K562 (cell line): ENCODE data around the gene RPL10A. TPM values are rescaled to one million over a fixed set of nuclear protein-coding genes. Genes with fewer than 3 reads are reported as not detected.

ENCODE experiments used
- ATAC-seq: fragments of 200-7000 bp; cut with Tn5 transposase; 3 replicates; pipeline ENCODE4 v1.9.1; 2020; ENCODE audit warnings: moderate library complexity
- BruUV-seq: library from RNA; stranded (reverse); fragments of 400-500 nt; replicated peaks from 2 replicates; lab custom pipeline; 2021; lab: Mats Ljungman, UMichigan
- CTCF ChIA-PET: fragments of 300-600 bp; formaldehyde crosslinking; extraction: SDS; loops from one replicate; lab custom pipeline; 2021; ENCODE audit warnings: low intra/inter-chr PET ratio; lab: Yijun Ruan, JAX
- POLR2A ChIA-PET: fragments of 300-600, 350-650 bp; sonication (Branson Sonifier 250); formaldehyde crosslinking; extraction: SDS; loops from one replicate; lab custom pipeline; 2021; ENCODE audit warnings: antibody characterized with exemption, inconsistent platforms; lab: Yijun Ruan, JAX
- DNase-seq, 4 experiments: peaks; one replicate each; pipeline versions ENCODE4 v3.0.0 to v3.0.0-alpha.2; 2011 to 2018; ENCODE audit warnings: low spot score in 3 of 4, mixed read lengths in 3 of 4; ENCODE audit errors: extremely low read depth in 1 of 4
- FAIRE-seq: peaks from 2 replicates; lab custom pipeline; 2011; peaks lifted over from hg19 to GRCh38; lab: Jason Lieb, UNC
- H2AFZ ChIP-seq: 2 replicates; pipeline ENCODE4 v1.6.0; 2011; ENCODE audit warnings: low read depth, low read length, control low read depth, inconsistent platforms
- H3K27ac ChIP-seq: fragments of 200-600 bp; 3 replicates; pipeline ENCODE4 v1.8.0; 2011; ENCODE audit warnings: low read depth, mild to moderate bottlenecking, control low read depth, inconsistent platforms, low read length, moderate library complexity, mixed read lengths; ENCODE audit errors: extremely low read depth
- H3K27me3 ChIP-seq, 2 experiments: fragments of 300-600 bp in 1 of 2; 2 replicates in 1 of 2; 3 replicates in 1 of 2; pipeline versions ENCODE4 v1.6.0 to v1.8.0; 2011; ENCODE audit warnings: inconsistent platforms in 2 of 2, low read length in 2 of 2, mild to moderate bottlenecking in 1 of 2, mixed read lengths in 1 of 2, moderate library complexity in 1 of 2; ENCODE audit not compliant: control insufficient read depth in 2 of 2, insufficient read depth in 2 of 2
- H3K36me3 ChIP-seq: fragments of 300-600 bp; 3 replicates; pipeline ENCODE4 v1.8.0; 2011; ENCODE audit warnings: mild to moderate bottlenecking, low read length, inconsistent platforms; ENCODE audit not compliant: control insufficient read depth, insufficient read depth
- H3K4me1 ChIP-seq, 2 experiments: fragments of 200-600 bp in 1 of 2; replicated peaks in 1 of 2; 2 replicates in 1 of 2; 3 replicates in 1 of 2; pipeline versions ENCODE4 v1.5.1 to v1.8.0; 2011; ENCODE audit warnings: inconsistent platforms in 2 of 2, low read length in 2 of 2, mild to moderate bottlenecking in 1 of 2, mixed read lengths in 1 of 2, moderate library complexity in 1 of 2; ENCODE audit not compliant: control insufficient read depth in 2 of 2, insufficient read depth in 2 of 2
- H3K4me2 ChIP-seq: 2 replicates; pipeline ENCODE4 v1.6.1; 2011; ENCODE audit warnings: low read length, control low read depth, inconsistent platforms, mixed read lengths; ENCODE audit not compliant: insufficient read depth
- H3K4me3 ChIP-seq: fragments of 200-600 bp; sonication (generic), shearing (Covaris generic); 2 replicates; pipeline ENCODE4 v1.5.1; 2016; ENCODE audit warnings: control low read depth, inconsistent platforms
- H3K79me2 ChIP-seq: fragments of 200-600 bp; 3 replicates; pipeline ENCODE4 v1.8.0; 2011; ENCODE audit warnings: low read length, inconsistent platforms; ENCODE audit not compliant: control insufficient read depth, insufficient read depth
- H3K9ac ChIP-seq, 2 experiments: 2 replicates each; pipeline versions ENCODE4 v1.6.0 to v1.6.1; 2011; ENCODE audit warnings: low read depth in 2 of 2, low read length in 2 of 2, control low read depth in 1 of 2, inconsistent platforms in 1 of 2, mild to moderate bottlenecking in 1 of 2, mixed read lengths in 1 of 2; ENCODE audit not compliant: insufficient read depth in 1 of 2
- H3K9me1 ChIP-seq: one replicate; pipeline ENCODE4 v1.6.0; 2011; ENCODE audit warnings: inconsistent platforms, mild to moderate bottlenecking, low read length, moderate library complexity; ENCODE audit not compliant: control insufficient read depth, insufficient read depth
- H3K9me3 ChIP-seq: replicated peaks from 2 replicates; pipeline ENCODE4 v1.5.1; 2011; ENCODE audit warnings: low read depth, low read length, inconsistent platforms; ENCODE audit not compliant: control insufficient read depth, insufficient read depth
- H4K20me1 ChIP-seq: replicated peaks from 2 replicates; pipeline ENCODE4 v1.6.1; 2011; ENCODE audit warnings: low read length, inconsistent platforms, mixed read lengths; ENCODE audit not compliant: control insufficient read depth, insufficient read depth
- E2F6 ChIP-seq, 2 experiments: IDR thresholded peaks; 2 replicates each; pipeline ENCODE4 v1.6.1; 2011; ENCODE audit warnings: borderline replicate concordance in 1 of 2, control low read depth in 1 of 2, low read depth in 1 of 2, low read length in 1 of 2, mild to moderate bottlenecking in 1 of 2, mixed read lengths in 1 of 2, moderate library complexity in 1 of 2; ENCODE audit not compliant: insufficient read depth in 1 of 2, insufficient read length in 1 of 2, poor library complexity in 1 of 2, severe bottlenecking in 1 of 2; ENCODE audit errors: extremely low read depth in 1 of 2
- KDM5B ChIP-seq: fragments of 200-600 bp; sonication (generic); IDR thresholded peaks from 2 replicates; pipeline ENCODE4 v1.6.1; 2012; ENCODE audit warnings: low read depth, mild to moderate bottlenecking, moderate library complexity, low read length, control low read depth, inconsistent platforms; ENCODE audit not compliant: insufficient replicate concordance
- MYC ChIP-seq, 2 experiments: fragments of 250-450 bp in 1 of 2; sonication (Bioruptor Pico) in 1 of 2; IDR thresholded peaks; 2 replicates each; pipeline versions ENCODE4 v1.5.1 to v1.6.1; 2012 to 2021; ENCODE audit warnings: low read depth in 2 of 2, borderline replicate concordance in 1 of 2, improper control_type of control experiment in 1 of 2, low read length in 1 of 2, mild to moderate bottlenecking in 1 of 2, moderate library complexity in 1 of 2
- OTX1 ChIP-seq: fragments of 450-650 bp; formaldehyde crosslinking; IDR thresholded peaks from 2 replicates; pipeline ENCODE4 v1.4.0; 2022; ENCODE audit warnings: mild to moderate bottlenecking
- POLR2A ChIP-seq: fragments of 450-650 bp; conservative IDR thresholded peaks from 2 replicates; pipeline ENCODE4 v1.6.1; 2016
- PRDM10 ChIP-seq: fragments of 450-650 bp; IDR thresholded peaks from 2 replicates; pipeline ENCODE4 v1.6.1; 2018; ENCODE audit not compliant: partially characterized antibody
- RBM34 ChIP-seq: fragments of 200-400 bp; formaldehyde crosslinking; IDR thresholded peaks from 2 replicates; pipeline ENCODE4 v1.6.1; 2018; ENCODE audit warnings: low read length, borderline replicate concordance; ENCODE audit not compliant: insufficient read depth
- ZNF133 ChIP-seq: fragments of 250-450 bp; sonication (Bioruptor Pico); IDR thresholded peaks from 2 replicates; pipeline ENCODE4 v1.4.0; 2020; ENCODE audit warnings: mild to moderate bottlenecking
- ZNF551 ChIP-seq: fragments of 250-450 bp; sonication (Bioruptor Pico); IDR thresholded peaks from 2 replicates; pipeline ENCODE4 v1.5.0; 2021; ENCODE audit warnings: mild to moderate bottlenecking, moderate library complexity
- WGBS: fragments of 100-300 bp; shearing (Covaris generic); methylation state at CpG from one replicate; pipeline ENCODE4 v1.1.6; 2016; ENCODE audit warnings: low coverage, mixed read lengths; ENCODE audit not compliant: insufficient coverage; ENCODE audit errors: missing lambda C conversion rate; 5-methylcytosine and 5-hydroxymethylcytosine counted together
- in situ Hi-C: fragments of 300-500 bp; cut with MboI; formaldehyde crosslinking; loops from 4 replicates; pipeline ENCODE4 v1.15.0; 2018; ENCODE audit warnings: inconsistent platforms, mixed read lengths
- intact Hi-C: fragments of 100-400 bp; cut with micrococcal nuclease; formaldehyde crosslinking; loops from 2 replicates; pipeline ENCODE4 v1.14.2; 2022
- polyA plus RNA-seq, 8 experiments: library from polyadenylated mRNA; depleted of rRNA in 4 of 8; stranded (reverse) in 5 of 8; unstranded in 3 of 8; fragments of >200 nt; fragmentation: Nextera tagmentation in 2 of 8; fragmentation: Illumina TruSeq in 1 of 8; extraction: Ambion mirVana in 2 of 8; extraction: Trizol in 1 of 8; gene quantifications; 2 replicates each; pipeline versions ENCODE4 v1.2.1 to v1.2.3, GENCODE V29; 2011 to 2014; ENCODE audit warnings: inconsistent platforms in 1 of 8, missing spikeins in 1 of 8
- total RNA-seq, 7 experiments: library from RNA; depleted of rRNA in 6 of 7; stranded (reverse); fragments of >200 nt in 6 of 7; fragmentation: Illumina TruSeq in 2 of 7; extraction: Trizol in 2 of 7; gene quantifications; 2 replicates each; pipeline versions ENCODE4 v1.2.1 to v1.2.3, GENCODE V29; 2011 to 2021; ENCODE audit warnings: low replicate concordance in 1 of 7

RPL10A gene
- total and polyA plus RNA-seq, 9 of the 15 experiments (the other 6 are each of a cell fraction or from before 2014, with no cell fraction given), result 1,589 to 3,237 (median 2,116) TPM

- TF ChIP-seq ZNF551 (CRISPR knock-in tag) (no peak), OTX1 (no peak), MYC (IDR thresholded peaks at IDR 0.05; ENCODE audit: low read depth, low read length) (no peak), MYC (CRISPR knock-in tag; IDR thresholded peaks at IDR 0.05; ENCODE audit: borderline replicate concordance, low read depth) (no peak)
These were observed 5.6 kb downstream of the RPL10A start (continued) for GRCh38 chr6:35473850-35474130.

GRCh38 chr6:35474131-35474941, 6.1 kb downstream of the RPL10A start:
- FAIRE-seq, result no peak
- peaks cover 20 to 26% of the 10 kb centered on the region in 2 experiments; a peak in 4 of 5 replicates for H3K4me1 ChIP-seq
- ChIA-PET POLR2A (interaction anchor here (0.6 to 7.6 kb wide), 8 partner anchors 9 to 181 kb away, joined by 3 to 167 read pairs (median 4); partner anchors contain the start of gene TEAD3), CTCF (no interaction called here)
- no peak overlapping the region for H3K4me3 ChIP-seq
- H3K9ac ChIP-seq, result peak overlapping the region in 1 of 2 experiments; percentile 11; a peak in 1 of 4 replicates
- H3K4me2 ChIP-seq, result no peak overlapping the region
- H3K27ac ChIP-seq, result no peak overlapping the region
- in situ Hi-C loops, result no loop called here
- no peak overlapping the region for H2AFZ ChIP-seq
- no peaks in the 10 kb centered on the region for H3K9me1 ChIP-seq
- intact Hi-C loops, result no loop called here
- H3K79me2 ChIP-seq, result peaks cover 31% of the 10 kb centered on the region
- no peaks in the 10 kb centered on the region for H3K27me3 ChIP-seq
- BruUV-seq, result no TSS peak
- ATAC-seq, result peak; percentile 3
- peaks cover 32% of the 10 kb centered on the region for H4K20me1 ChIP-seq
- DNase-seq, result peak in 1 of 4 experiments; percentile 28
- WGBS, result 81% methylated on average over 12 of the region's 14 CpGs
- peaks cover 46% of the 10 kb centered on the region for H3K36me3 ChIP-seq
- H3K9me3 ChIP-seq, result 0 out of 2 replicates have a peak, but pooled peaks cover 1% of the 10 kb centered on the region
- TF ChIP-seq ZNF133, result no peak
- TF ChIP-seq RBM34, result no peak
- TF ChIP-seq PRDM10, result no peak
- TF ChIP-seq E2F6 (IDR thresholded peaks at IDR 0.05; ENCODE audit: borderline replicate concordance in 1 of 2, extremely low read depth in 1 of 2, insufficient read depth in 1 of 2, insufficient read length in 1 of 2, low read depth in 1 of 2, low read length in 1 of 2, poor library complexity in 1 of 2, severe bottlenecking in 1 of 2), result no peak
- TF ChIP-seq KDM5B, result peak; percentile 1
- peak; percentile 63 for TF ChIP-seq POLR2A
